ENCODE results near the gene TMA16. TPM values are rescaled to one million over a fixed set of nuclear protein-coding genes. Genes with fewer than 3 reads are reported as not detected.

TMA16 gene
- total and polyA plus RNA-seq, 4 donors = 13.3 to 24.6 (median 16.8) TPM

- Histone ChIP-seq H3K27ac (ENCODE audit: low read depth, low read length) (no peak overlapping the region), H3K9me3 (ENCODE audit: control insufficient read depth, insufficient read depth, low read length) (no peaks in the 10 kb centered on the region), H3K27me3 (ENCODE audit: control insufficient read depth, insufficient read depth, low read length) (no peaks in the 10 kb centered on the region), H3K36me3 (ENCODE audit: control insufficient read depth, insufficient read depth, low read length) (no peaks in the 10 kb centered on the region), H3K4me3 (ENCODE audit: low read depth, low read length) (no peak overlapping the region), H3K4me1 (ENCODE audit: control insufficient read depth, insufficient read depth, low read length) (no peaks in the 10 kb centered on the region)
- no peak for DNase-seq (ENCODE audit: low read depth in 4 of 6, low spot score in 6 of 6)
- WGBS (ENCODE audit: insufficient coverage) = 100% methylated on average over 1 of the region's 3 CpGs
Measured at GRCh38 chr4:163474027-163474426, 20.5 kb upstream of the TMA16 start.

GRCh38 chr4:163476761-163477438, 17.6 kb upstream of the TMA16 start:
- DNase-seq (ENCODE audit: low read depth in 4 of 6, low spot score in 6 of 6) = no peak
- H3K9me3 ChIP-seq (ENCODE audit: control insufficient read depth, insufficient read depth, low read length) = no peaks in the 10 kb centered on the region
- no peak overlapping the region for H3K4me3 ChIP-seq (ENCODE audit: low read depth, low read length)
- no CpG with 5 or more reads among the region's 5 CpGs for WGBS (ENCODE audit: insufficient coverage)
- no peaks in the 10 kb centered on the region for H3K27me3 ChIP-seq (ENCODE audit: control insufficient read depth, insufficient read depth, low read length)
- H3K27ac ChIP-seq (ENCODE audit: low read depth, low read length) = no peak overlapping the region
- H3K36me3 ChIP-seq (ENCODE audit: control insufficient read depth, insufficient read depth, low read length) = no peaks in the 10 kb centered on the region
- H3K4me1 ChIP-seq (ENCODE audit: control insufficient read depth, insufficient read depth, low read length) = no peaks in the 10 kb centered on the region

- Histone ChIP-seq H3K4me3 (ENCODE audit: low read depth, low read length) (no peak overlapping the region), H3K27me3 (ENCODE audit: control insufficient read depth, insufficient read depth, low read length) (no peaks in the 10 kb centered on the region), H3K4me1 (ENCODE audit: control insufficient read depth, insufficient read depth, low read length) (no peaks in the 10 kb centered on the region), H3K9me3 (ENCODE audit: control insufficient read depth, insufficient read depth, low read length) (no peaks in the 10 kb centered on the region), H3K36me3 (ENCODE audit: control insufficient read depth, insufficient read depth, low read length) (no peaks in the 10 kb centered on the region), H3K27ac (ENCODE audit: low read depth, low read length) (no peak overlapping the region)
- WGBS (ENCODE audit: insufficient coverage) = no CpG with 5 or more reads among the region's 1 CpG
- no peak for DNase-seq (ENCODE audit: low read depth in 4 of 6, low spot score in 6 of 6)
Measured at GRCh38 chr4:163482190-163482589, 12.3 kb upstream of the TMA16 start.

GRCh38 chr4:163484906-163485305, 9.6 kb upstream of the TMA16 start:
- no peaks in the 10 kb centered on the region for H3K36me3 ChIP-seq (ENCODE audit: control insufficient read depth, insufficient read depth, low read length)
- H3K4me1 ChIP-seq (ENCODE audit: control insufficient read depth, insufficient read depth, low read length) = no peaks in the 10 kb centered on the region
- DNase-seq (ENCODE audit: low read depth in 4 of 6, low spot score in 6 of 6) = peak in 3 of 6 donors; percentile 9 to 81 (median 70)
- WGBS (ENCODE audit: insufficient coverage) = 9% methylated on average over 3 of the region's 4 CpGs
- H3K27ac ChIP-seq (ENCODE audit: low read depth, low read length) = no peak overlapping the region
- no peaks in the 10 kb centered on the region for H3K27me3 ChIP-seq (ENCODE audit: control insufficient read depth, insufficient read depth, low read length)
- no peaks in the 10 kb centered on the region for H3K9me3 ChIP-seq (ENCODE audit: control insufficient read depth, insufficient read depth, low read length)
- no peak overlapping the region for H3K4me3 ChIP-seq (ENCODE audit: low read depth, low read length)

- WGBS (ENCODE audit: insufficient coverage) = 0% methylated on average over 1 of the region's 2 CpGs
- Histone ChIP-seq H3K9me3 (ENCODE audit: control insufficient read depth, insufficient read depth, low read length) (no peaks in the 10 kb centered on the region), H3K27ac (ENCODE audit: low read depth, low read length) (no peak overlapping the region), H3K27me3 (ENCODE audit: control insufficient read depth, insufficient read depth, low read length) (no peaks in the 10 kb centered on the region), H3K4me3 (ENCODE audit: low read depth, low read length) (no peak overlapping the region), H3K4me1 (ENCODE audit: control insufficient read depth, insufficient read depth, low read length) (no peaks in the 10 kb centered on the region), H3K36me3 (ENCODE audit: control insufficient read depth, insufficient read depth, low read length) (no peaks in the 10 kb centered on the region)
- DNase-seq (ENCODE audit: low read depth in 4 of 6, low spot score in 6 of 6) = no peak
Measured at GRCh38 chr4:163485589-163485988, 8.9 kb upstream of the TMA16 start.

- H3K36me3 ChIP-seq (ENCODE audit: control insufficient read depth, insufficient read depth, low read length) = no peaks in the 10 kb centered on the region
- DNase-seq (ENCODE audit: low read depth in 4 of 6, low spot score in 6 of 6) = no peak
- H3K9me3 ChIP-seq (ENCODE audit: control insufficient read depth, insufficient read depth, low read length) = no peaks in the 10 kb centered on the region
- no CpG with 5 or more reads among the region's 1 CpG for whole genome bisulfite sequencing (ENCODE audit: insufficient coverage)
- no peak overlapping the region for H3K27ac ChIP-seq (ENCODE audit: low read depth, low read length)
- no peaks in the 10 kb centered on the region for H3K27me3 ChIP-seq (ENCODE audit: control insufficient read depth, insufficient read depth, low read length)
- no peaks in the 10 kb centered on the region for H3K4me1 ChIP-seq (ENCODE audit: control insufficient read depth, insufficient read depth, low read length)
- no peak overlapping the region for H3K4me3 ChIP-seq (ENCODE audit: low read depth, low read length)
Measured at GRCh38 chr4:163486321-163486720, 8.2 kb upstream of the TMA16 start.

GRCh38 chr4:163489929-163490328, 4.6 kb upstream of the TMA16 start:
- no peak for DNase-seq (ENCODE audit: low read depth in 4 of 6, low spot score in 6 of 6)
- no peaks in the 10 kb centered on the region for H3K9me3 ChIP-seq (ENCODE audit: control insufficient read depth, insufficient read depth, low read length)

GRCh38 chr4:163492951-163493504, 1.5 kb upstream of the TMA16 start:
- H3K4me3 ChIP-seq (ENCODE audit: low read depth, low read length) = no peak overlapping the region
- 91% methylated on average over 2 of the region's 6 CpGs for WGBS (ENCODE audit: insufficient coverage)
- DNase-seq (ENCODE audit: low read depth in 4 of 6, low spot score in 6 of 6) = no peak
- H3K36me3 ChIP-seq (ENCODE audit: control insufficient read depth, insufficient read depth, low read length) = no peaks in the 10 kb centered on the region
- no peaks in the 10 kb centered on the region for H3K27me3 ChIP-seq (ENCODE audit: control insufficient read depth, insufficient read depth, low read length)
- no peaks in the 10 kb centered on the region for H3K9me3 ChIP-seq (ENCODE audit: control insufficient read depth, insufficient read depth, low read length)
- peaks cover 6% of the 10 kb centered on the region for H3K4me1 ChIP-seq (ENCODE audit: control insufficient read depth, insufficient read depth, low read length)
- no peak overlapping the region for H3K27ac ChIP-seq (ENCODE audit: low read depth, low read length)

More at GRCh38 chr4:163489929-163490328, 4.6 kb upstream of the TMA16 start:
- Histone ChIP-seq H3K4me3 (ENCODE audit: low read depth, low read length) (no peak overlapping the region), H3K27me3 (ENCODE audit: control insufficient read depth, insufficient read depth, low read length) (no peaks in the 10 kb centered on the region), H3K27ac (ENCODE audit: low read depth, low read length) (no peak overlapping the region), H3K4me1 (ENCODE audit: control insufficient read depth, insufficient read depth, low read length) (peaks cover 6% of the 10 kb centered on the region), H3K36me3 (ENCODE audit: control insufficient read depth, insufficient read depth, low read length) (no peaks in the 10 kb centered on the region)
- WGBS (ENCODE audit: insufficient coverage) = 33% methylated on average over 1 of the region's 1 CpG

- no peak for DNase-seq (ENCODE audit: low read depth in 4 of 6, low spot score in 6 of 6)
- Histone ChIP-seq H3K27me3 (ENCODE audit: control insufficient read depth, insufficient read depth, low read length) (no peaks in the 10 kb centered on the region), H3K4me3 (ENCODE audit: low read depth, low read length) (peak overlapping the region; percentile 92), H3K4me1 (ENCODE audit: control insufficient read depth, insufficient read depth, low read length) (peaks cover 6% of the 10 kb centered on the region), H3K9me3 (ENCODE audit: control insufficient read depth, insufficient read depth, low read length) (no peaks in the 10 kb centered on the region), H3K27ac (ENCODE audit: low read depth, low read length) (peak overlapping the region; percentile 81), H3K36me3 (ENCODE audit: control insufficient read depth, insufficient read depth, low read length) (no peaks in the 10 kb centered on the region)
- WGBS (ENCODE audit: insufficient coverage) = 40% methylated on average over 15 of the region's 28 CpGs
Measured at GRCh38 chr4:163493643-163494359, 689 bp upstream of the TMA16 start.

- DNase-seq (ENCODE audit: low read depth in 4 of 6, low spot score in 6 of 6) = no peak
- Histone ChIP-seq H3K36me3 (ENCODE audit: control insufficient read depth, insufficient read depth, low read length) (no peaks in the 10 kb centered on the region), H3K4me1 (ENCODE audit: control insufficient read depth, insufficient read depth, low read length) (peaks cover 6% of the 10 kb centered on the region), H3K27me3 (ENCODE audit: control insufficient read depth, insufficient read depth, low read length) (no peaks in the 10 kb centered on the region), H3K9me3 (ENCODE audit: control insufficient read depth, insufficient read depth, low read length) (no peaks in the 10 kb centered on the region), H3K27ac (ENCODE audit: low read depth, low read length) (no peak overlapping the region), H3K4me3 (ENCODE audit: low read depth, low read length) (no peak overlapping the region)
- 40% methylated on average over 1 of the region's 1 CpG for WGBS (ENCODE audit: insufficient coverage)
Measured at GRCh38 chr4:163495900-163496299, 1.4 kb downstream of the TMA16 start.
